Stomach (tissue), 9 donors: ENCODE results near the gene BMAL2. TPM values are rescaled to one million over a fixed set of nuclear protein-coding genes. Genes with fewer than 3 reads are reported as not detected.

Experiments
- DNase-seq, 2 donors: peaks; one replicate each; pipeline versions ENCODE4 v3.0.0 to v3.0.0-alpha.2; 2013 to 2019
- H3K27ac ChIP-seq, 5 donors: fragments of 200-600 bp in 4 of 5; sonication (generic) in 4 of 5; one replicate each; pipeline ENCODE4 v1.5.1; 2013 to 2019; ENCODE audit warnings: mild to moderate bottlenecking in 1 of 5, moderate library complexity in 1 of 5
- H3K27me3 ChIP-seq, 3 donors: fragments of 200-600 bp; sonication (generic); one replicate each; pipeline ENCODE4 v1.5.1; 2017 to 2019; ENCODE audit warnings: mixed run types in 1 of 3
- H3K36me3 ChIP-seq, 4 donors: fragments of 200-600 bp; sonication (generic); 1 replicate in 3 of 4; 2 replicates in 1 of 4; pipeline ENCODE4 v1.5.1; 2016 to 2019
- H3K4me1 ChIP-seq, 4 donors: fragments of 200-600 bp; sonication (generic); one replicate each; pipeline ENCODE4 v1.5.1; 2016 to 2019
- H3K4me3 ChIP-seq, 4 donors: fragments of 200-600 bp; sonication (generic) in 3 of 4; one replicate each; pipeline ENCODE4 v1.5.1; 2016 to 2019; ENCODE audit warnings: mild to moderate bottlenecking in 1 of 4
- H3K9me3 ChIP-seq, 4 donors: fragments of 200-600 bp; sonication (generic); one replicate each; pipeline ENCODE4 v1.5.1; 2016 to 2019
- EP300 ChIP-seq: sonication (generic); formaldehyde crosslinking; IDR thresholded peaks from one replicate; pipeline ENCODE4 v1.6.1; 2017; ENCODE audit warnings: antibody characterized with exemption
- POLR2A ChIP-seq, 4 donors: fragments of 450-650 bp; IDR thresholded peaks; one replicate each; pipeline ENCODE4 v1.6.1; 2016; ENCODE audit warnings: antibody characterized with exemption in 4 of 4, control low read depth in 2 of 4, mild to moderate bottlenecking in 1 of 4, moderate library complexity in 1 of 4
- POLR2AphosphoS5 ChIP-seq, 3 donors: sonication (generic); formaldehyde crosslinking; IDR thresholded peaks; one replicate each; pipeline ENCODE4 v1.6.1; 2016; ENCODE audit warnings: antibody characterized with exemption in 3 of 3
- WGBS, 5 donors: extraction: QIAGEN DNeasy Blood & Tissue Kit in 3 of 5; methylation state at CpG; one replicate each; pipeline versions ENCODE4 v1.1.5 to v1.1.7; 2013 to 2018; 5-methylcytosine and 5-hydroxymethylcytosine counted together
- intact Hi-C: fragments of 100-400 bp; cut with DNase I; formaldehyde crosslinking; loops from one replicate; pipeline ENCODE4 v1.15.1; 2023; ENCODE audit warnings: low total_unique reads
- polyA plus RNA-seq, 3 donors: library from polyadenylated mRNA; stranded (reverse); fragments of 200-250 nt; gene quantifications; one replicate each; pipeline ENCODE4 v1.2.3, GENCODE V29; 2013
- total RNA-seq, 5 donors: library from RNA; depleted of rRNA; stranded (reverse); fragments of >200 nt; gene quantifications; one replicate each; pipeline versions ENCODE4 v1.1.0 to v1.2.3, GENCODE V29; 2014 to 2016
- TF ChIP-seq, protein P1 (sequence below), 7 experiments: fragments of 450-650 bp in 4 of 7; fragments of 200-600 bp in 3 of 7; sonication (generic) in 3 of 7; IDR thresholded peaks; one replicate each; pipeline ENCODE4 v1.5.1; 2016 to 2019; ENCODE audit warnings: antibody characterized with exemption in 7 of 7, control low read depth in 2 of 7, mild to moderate bottlenecking in 1 of 7
- donor health status: healthy with polysubstance abuse.
- donor health status: Bipolar disorder and iron deficiency.
- donor health status: healthy.

The BMAL2 gene
- total and polyA plus RNA-seq, 8 donors = 3.8 to 34.4 (median 10.6) TPM

DNA sequence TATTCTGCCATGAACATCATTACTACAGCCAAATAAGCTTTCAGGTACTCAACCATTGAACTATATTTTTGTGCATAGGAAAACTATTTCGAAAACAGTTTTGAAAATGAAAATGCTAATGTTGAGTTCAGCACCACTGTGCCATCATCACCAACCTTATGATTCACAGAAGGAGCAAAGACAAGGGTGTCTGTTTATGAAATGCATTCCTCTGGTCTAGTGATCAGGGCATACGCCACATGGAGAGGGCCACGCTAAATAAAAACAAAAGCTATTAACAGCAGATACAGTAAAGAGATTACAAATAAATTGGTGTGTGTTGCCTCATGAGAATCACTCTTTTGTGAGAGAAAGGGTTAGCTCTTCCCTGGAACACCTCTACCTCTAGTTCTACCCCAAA lies 43.2 kb upstream of the BMAL2 start:
- no peak for DNase-seq
- Histone ChIP-seq H3K4me1 (peaks cover 20 to 71% (median 39%) of the 10 kb centered on the region in 4 donors), H3K36me3 (no peaks in the 10 kb centered on the region), H3K27ac (no peak overlapping the region), H3K27me3 (no peaks in the 10 kb centered on the region), H3K9me3 (no peaks in the 10 kb centered on the region), H3K4me3 (no peak overlapping the region)
- WGBS, 5 donors = 83 to 90% (median 87%) methylated on average over 3 of the region's 3 CpGs
- intact Hi-C loops = no loop called here
- no peak for TF ChIP-seq EP300
- TF ChIP-seq, protein P1, sequence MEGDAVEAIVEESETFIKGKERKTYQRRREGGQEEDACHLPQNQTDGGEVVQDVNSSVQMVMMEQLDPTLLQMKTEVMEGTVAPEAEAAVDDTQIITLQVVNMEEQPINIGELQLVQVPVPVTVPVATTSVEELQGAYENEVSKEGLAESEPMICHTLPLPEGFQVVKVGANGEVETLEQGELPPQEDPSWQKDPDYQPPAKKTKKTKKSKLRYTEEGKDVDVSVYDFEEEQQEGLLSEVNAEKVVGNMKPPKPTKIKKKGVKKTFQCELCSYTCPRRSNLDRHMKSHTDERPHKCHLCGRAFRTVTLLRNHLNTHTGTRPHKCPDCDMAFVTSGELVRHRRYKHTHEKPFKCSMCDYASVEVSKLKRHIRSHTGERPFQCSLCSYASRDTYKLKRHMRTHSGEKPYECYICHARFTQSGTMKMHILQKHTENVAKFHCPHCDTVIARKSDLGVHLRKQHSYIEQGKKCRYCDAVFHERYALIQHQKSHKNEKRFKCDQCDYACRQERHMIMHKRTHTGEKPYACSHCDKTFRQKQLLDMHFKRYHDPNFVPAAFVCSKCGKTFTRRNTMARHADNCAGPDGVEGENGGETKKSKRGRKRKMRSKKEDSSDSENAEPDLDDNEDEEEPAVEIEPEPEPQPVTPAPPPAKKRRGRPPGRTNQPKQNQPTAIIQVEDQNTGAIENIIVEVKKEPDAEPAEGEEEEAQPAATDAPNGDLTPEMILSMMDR (IDR thresholded peaks at IDR 0.05) = no peak
- TF ChIP-seq POLR2A (IDR thresholded peaks at IDR 0.05) = no peak
- no peak for TF ChIP-seq POLR2AphosphoS5 (IDR thresholded peaks at IDR 0.05)

DNA sequence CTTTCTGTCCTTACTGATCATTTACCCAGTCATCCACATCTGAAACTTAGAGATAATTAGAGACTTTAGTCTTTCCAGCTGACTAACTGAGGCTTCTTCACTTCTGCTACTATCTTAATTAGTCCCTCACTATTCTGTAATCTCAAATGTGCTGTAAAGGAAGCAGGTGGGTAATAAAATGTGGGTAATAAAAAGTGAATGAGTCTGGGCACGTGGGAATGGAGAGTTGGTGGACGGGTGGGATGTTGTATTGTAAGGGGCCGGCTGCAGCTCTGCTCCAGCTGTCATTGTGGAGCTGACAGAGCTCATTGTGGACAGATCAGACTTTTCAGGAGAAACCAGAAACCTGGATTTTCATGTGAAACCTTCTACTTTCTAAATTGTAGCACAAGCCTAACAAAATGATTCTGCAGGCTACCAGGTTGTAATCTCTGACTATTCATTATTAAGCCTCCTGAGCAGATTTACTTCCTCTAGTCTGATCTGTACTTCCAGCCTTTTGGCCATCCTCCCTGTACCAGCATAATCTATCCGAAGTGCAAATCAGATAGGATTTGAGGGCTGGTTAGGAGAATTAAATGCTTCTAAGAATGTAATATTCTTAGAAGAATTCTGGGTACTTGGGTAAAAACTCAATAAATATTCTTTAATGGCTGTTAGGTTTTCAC lies 42.0 kb upstream of the BMAL2 start:
- 59 to 69% (median 63%) methylated on average over 4 of the region's 4 CpGs for WGBS, 5 donors
- no peak for DNase-seq
- TF ChIP-seq, protein P1 (IDR thresholded peaks at IDR 0.05) = no peak
- no peak for TF ChIP-seq EP300
- no peaks in the 10 kb centered on the region for H3K9me3 ChIP-seq
- H3K4me1 ChIP-seq = peaks cover 13 to 71% (median 39%) of the 10 kb centered on the region in 4 donors
- peak overlapping the region in 2 of 5 donors; percentile 17 to 63 for H3K27ac ChIP-seq
- no peaks in the 10 kb centered on the region for H3K36me3 ChIP-seq
- no peak overlapping the region for H3K4me3 ChIP-seq
- intact Hi-C loops = no loop called here
- H3K27me3 ChIP-seq = no peaks in the 10 kb centered on the region

DNA sequence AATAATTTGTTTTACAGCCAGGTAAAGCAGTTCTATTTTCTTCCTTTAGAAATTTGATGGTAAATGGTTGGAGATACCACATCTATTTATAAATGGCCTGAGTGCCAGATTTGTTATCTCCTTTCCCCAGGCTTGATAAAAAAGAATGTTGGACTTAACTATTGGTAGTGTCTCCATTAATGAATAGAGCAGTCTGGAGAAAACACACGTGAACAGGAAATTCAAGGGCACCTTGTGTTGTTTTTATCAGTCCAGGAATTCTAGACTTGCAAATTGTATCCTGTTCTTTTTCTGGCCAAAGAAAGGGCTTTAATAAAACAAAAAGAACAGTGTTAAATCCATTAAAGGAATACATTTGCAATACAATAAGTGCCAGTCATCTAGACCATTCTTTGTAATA lies 40.8 kb upstream of the BMAL2 start:
- DNase-seq = peak in 1 of 2 donors; percentile 54
- Histone ChIP-seq H3K27ac (peak overlapping the region in 4 of 5 donors; percentile 11 to 63 (median 29)), H3K9me3 (no peaks in the 10 kb centered on the region), H3K36me3 (no peaks in the 10 kb centered on the region), H3K4me3 (no peak overlapping the region), H3K4me1 (peaks cover 13 to 71% (median 43%) of the 10 kb centered on the region in 4 donors), H3K27me3 (no peaks in the 10 kb centered on the region)
- TF ChIP-seq EP300 = no peak
- peak in 2 of 3 donors; percentile 22 to 46 for TF ChIP-seq POLR2AphosphoS5 (IDR thresholded peaks at IDR 0.05)
- no peak for TF ChIP-seq POLR2A (IDR thresholded peaks at IDR 0.05)
- TF ChIP-seq, protein P1 (IDR thresholded peaks at IDR 0.05) = no peak
- intact Hi-C loops = no loop called here
- WGBS, 5 donors = 18 to 40% (median 26%) methylated on average over 1 of the region's 1 CpG

DNA sequence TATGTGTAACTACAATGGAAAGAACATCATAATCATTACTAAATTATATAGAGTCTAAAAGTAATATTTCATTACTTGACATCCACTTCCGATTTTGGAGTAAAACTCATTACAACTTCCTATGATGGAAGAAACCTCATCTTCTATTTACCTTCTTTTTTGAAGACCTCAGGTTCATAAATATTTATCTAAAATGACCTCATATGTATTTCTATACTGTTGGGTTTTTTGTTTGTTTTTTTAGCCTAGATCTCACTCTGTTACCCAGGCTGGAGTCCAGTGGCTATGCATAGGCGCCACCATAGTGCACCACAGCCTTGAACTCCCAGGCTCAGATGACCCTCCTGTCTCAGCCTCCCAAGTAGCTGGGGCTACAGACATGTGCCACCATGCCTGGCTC lies 39.9 kb upstream of the BMAL2 start:
- Histone ChIP-seq H3K4me3 (no peak overlapping the region), H3K9me3 (no peaks in the 10 kb centered on the region), H3K4me1 (peaks cover 13 to 75% (median 46%) of the 10 kb centered on the region in 4 donors), H3K27ac (peak overlapping the region in 4 of 5 donors; percentile 4 to 64 (median 43)), H3K27me3 (no peaks in the 10 kb centered on the region), H3K36me3 (peaks cover 0 to 2% (median 1%) of the 10 kb centered on the region in 4 donors)
- DNase-seq = no peak
- TF ChIP-seq, protein P1 (IDR thresholded peaks at IDR 0.05) = no peak
- TF ChIP-seq POLR2A (IDR thresholded peaks at IDR 0.05) (no peak), EP300 (no peak), POLR2AphosphoS5 (IDR thresholded peaks at IDR 0.05) (no peak)
- 64 to 86% (median 78%) methylated on average over 2 of the region's 2 CpGs for WGBS, 5 donors
- intact Hi-C loops = no loop called here
